Measurements from ENCODE around the gene POMT2.

GRCh38 chr14:77309131-77309530, 11.6 kb downstream of the POMT2 start:
- no peak for TF ChIP-seq NFIC (IDR thresholded peaks at IDR 0.05; ENCODE audit: borderline replicate concordance)
- TF ChIP-seq, protein P1, sequence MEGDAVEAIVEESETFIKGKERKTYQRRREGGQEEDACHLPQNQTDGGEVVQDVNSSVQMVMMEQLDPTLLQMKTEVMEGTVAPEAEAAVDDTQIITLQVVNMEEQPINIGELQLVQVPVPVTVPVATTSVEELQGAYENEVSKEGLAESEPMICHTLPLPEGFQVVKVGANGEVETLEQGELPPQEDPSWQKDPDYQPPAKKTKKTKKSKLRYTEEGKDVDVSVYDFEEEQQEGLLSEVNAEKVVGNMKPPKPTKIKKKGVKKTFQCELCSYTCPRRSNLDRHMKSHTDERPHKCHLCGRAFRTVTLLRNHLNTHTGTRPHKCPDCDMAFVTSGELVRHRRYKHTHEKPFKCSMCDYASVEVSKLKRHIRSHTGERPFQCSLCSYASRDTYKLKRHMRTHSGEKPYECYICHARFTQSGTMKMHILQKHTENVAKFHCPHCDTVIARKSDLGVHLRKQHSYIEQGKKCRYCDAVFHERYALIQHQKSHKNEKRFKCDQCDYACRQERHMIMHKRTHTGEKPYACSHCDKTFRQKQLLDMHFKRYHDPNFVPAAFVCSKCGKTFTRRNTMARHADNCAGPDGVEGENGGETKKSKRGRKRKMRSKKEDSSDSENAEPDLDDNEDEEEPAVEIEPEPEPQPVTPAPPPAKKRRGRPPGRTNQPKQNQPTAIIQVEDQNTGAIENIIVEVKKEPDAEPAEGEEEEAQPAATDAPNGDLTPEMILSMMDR (IDR thresholded peaks at IDR 0.05): no peak
- TF ChIP-seq, protein P2, sequence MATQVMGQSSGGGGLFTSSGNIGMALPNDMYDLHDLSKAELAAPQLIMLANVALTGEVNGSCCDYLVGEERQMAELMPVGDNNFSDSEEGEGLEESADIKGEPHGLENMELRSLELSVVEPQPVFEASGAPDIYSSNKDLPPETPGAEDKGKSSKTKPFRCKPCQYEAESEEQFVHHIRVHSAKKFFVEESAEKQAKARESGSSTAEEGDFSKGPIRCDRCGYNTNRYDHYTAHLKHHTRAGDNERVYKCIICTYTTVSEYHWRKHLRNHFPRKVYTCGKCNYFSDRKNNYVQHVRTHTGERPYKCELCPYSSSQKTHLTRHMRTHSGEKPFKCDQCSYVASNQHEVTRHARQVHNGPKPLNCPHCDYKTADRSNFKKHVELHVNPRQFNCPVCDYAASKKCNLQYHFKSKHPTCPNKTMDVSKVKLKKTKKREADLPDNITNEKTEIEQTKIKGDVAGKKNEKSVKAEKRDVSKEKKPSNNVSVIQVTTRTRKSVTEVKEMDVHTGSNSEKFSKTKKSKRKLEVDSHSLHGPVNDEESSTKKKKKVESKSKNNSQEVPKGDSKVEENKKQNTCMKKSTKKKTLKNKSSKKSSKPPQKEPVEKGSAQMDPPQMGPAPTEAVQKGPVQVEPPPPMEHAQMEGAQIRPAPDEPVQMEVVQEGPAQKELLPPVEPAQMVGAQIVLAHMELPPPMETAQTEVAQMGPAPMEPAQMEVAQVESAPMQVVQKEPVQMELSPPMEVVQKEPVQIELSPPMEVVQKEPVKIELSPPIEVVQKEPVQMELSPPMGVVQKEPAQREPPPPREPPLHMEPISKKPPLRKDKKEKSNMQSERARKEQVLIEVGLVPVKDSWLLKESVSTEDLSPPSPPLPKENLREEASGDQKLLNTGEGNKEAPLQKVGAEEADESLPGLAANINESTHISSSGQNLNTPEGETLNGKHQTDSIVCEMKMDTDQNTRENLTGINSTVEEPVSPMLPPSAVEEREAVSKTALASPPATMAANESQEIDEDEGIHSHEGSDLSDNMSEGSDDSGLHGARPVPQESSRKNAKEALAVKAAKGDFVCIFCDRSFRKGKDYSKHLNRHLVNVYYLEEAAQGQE (IDR thresholded peaks at IDR 0.05; ENCODE audit: low read depth, low read length): no peak
- no peak for TF ChIP-seq RAD21 (IDR thresholded peaks at IDR 0.05; ENCODE audit: low read length)
- no peak for TF ChIP-seq EP300 (IDR thresholded peaks at IDR 0.05; ENCODE audit: borderline replicate concordance in 1 of 2, low read depth in 1 of 2, low read length in 1 of 2)
- TF ChIP-seq, protein P3, sequence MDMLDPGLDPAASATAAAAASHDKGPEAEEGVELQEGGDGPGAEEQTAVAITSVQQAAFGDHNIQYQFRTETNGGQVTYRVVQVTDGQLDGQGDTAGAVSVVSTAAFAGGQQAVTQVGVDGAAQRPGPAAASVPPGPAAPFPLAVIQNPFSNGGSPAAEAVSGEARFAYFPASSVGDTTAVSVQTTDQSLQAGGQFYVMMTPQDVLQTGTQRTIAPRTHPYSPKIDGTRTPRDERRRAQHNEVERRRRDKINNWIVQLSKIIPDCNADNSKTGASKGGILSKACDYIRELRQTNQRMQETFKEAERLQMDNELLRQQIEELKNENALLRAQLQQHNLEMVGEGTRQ (IDR thresholded peaks at IDR 0.05; ENCODE audit: borderline replicate concordance, low read depth, low read length): no peak
- TF ChIP-seq NRF1 (IDR thresholded peaks at IDR 0.05; ENCODE audit: low read depth, low read length): no peak
- no peak for TF ChIP-seq POLR2AphosphoS5 (IDR thresholded peaks at IDR 0.05; ENCODE audit: low read depth, low read length)

Measured in SK-N-SH (cell line).